Upper lobe of left lung (tissue), 4 donors: ENCODE measurements around the gene PRKCA.

Experiments used
- POLR2A ChIP-seq, 4 donors: fragments of 450-650 bp; IDR thresholded peaks; one replicate each; pipeline ENCODE4 v1.5.1; 2016 to 2017; ENCODE audit warnings: antibody characterized with exemption in 4 of 4, mild to moderate bottlenecking in 2 of 4
- TF ChIP-seq, protein P1 (sequence below), 6 experiments: fragments of 450-650 bp in 4 of 6; fragments of 200-600 bp in 2 of 6; sonication (generic) in 2 of 6; IDR thresholded peaks; one replicate each; pipeline ENCODE4 v1.5.1; 2016 to 2019; ENCODE audit warnings: antibody characterized with exemption in 6 of 6

DNA sequence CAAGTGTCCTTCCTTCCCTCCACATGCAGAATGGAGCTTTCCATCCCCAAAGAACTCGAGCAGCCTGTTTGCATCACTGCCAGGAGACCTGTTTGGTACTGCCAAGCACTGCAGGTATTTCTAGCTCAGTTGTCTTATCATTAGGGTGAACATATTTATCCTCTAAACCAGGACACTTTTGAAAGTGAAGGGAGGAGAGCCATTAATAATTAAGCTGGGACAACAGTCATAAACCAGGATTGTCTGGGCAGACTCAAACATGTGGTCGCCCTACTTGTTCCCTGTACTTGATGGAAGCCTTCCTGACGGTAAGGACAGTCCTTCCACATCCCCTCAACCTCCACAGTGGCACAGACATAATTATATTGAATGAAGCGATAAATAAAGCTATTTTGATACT is 67.4 kb downstream of the PRKCA start:
- TF ChIP-seq, protein P1, sequence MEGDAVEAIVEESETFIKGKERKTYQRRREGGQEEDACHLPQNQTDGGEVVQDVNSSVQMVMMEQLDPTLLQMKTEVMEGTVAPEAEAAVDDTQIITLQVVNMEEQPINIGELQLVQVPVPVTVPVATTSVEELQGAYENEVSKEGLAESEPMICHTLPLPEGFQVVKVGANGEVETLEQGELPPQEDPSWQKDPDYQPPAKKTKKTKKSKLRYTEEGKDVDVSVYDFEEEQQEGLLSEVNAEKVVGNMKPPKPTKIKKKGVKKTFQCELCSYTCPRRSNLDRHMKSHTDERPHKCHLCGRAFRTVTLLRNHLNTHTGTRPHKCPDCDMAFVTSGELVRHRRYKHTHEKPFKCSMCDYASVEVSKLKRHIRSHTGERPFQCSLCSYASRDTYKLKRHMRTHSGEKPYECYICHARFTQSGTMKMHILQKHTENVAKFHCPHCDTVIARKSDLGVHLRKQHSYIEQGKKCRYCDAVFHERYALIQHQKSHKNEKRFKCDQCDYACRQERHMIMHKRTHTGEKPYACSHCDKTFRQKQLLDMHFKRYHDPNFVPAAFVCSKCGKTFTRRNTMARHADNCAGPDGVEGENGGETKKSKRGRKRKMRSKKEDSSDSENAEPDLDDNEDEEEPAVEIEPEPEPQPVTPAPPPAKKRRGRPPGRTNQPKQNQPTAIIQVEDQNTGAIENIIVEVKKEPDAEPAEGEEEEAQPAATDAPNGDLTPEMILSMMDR (IDR thresholded peaks at IDR 0.05): no peak
- TF ChIP-seq POLR2A (IDR thresholded peaks at IDR 0.05): no peak
